CD14-positive monocyte (primary cell): ENCODE data around the gene UQCC5. TPM values are rescaled to one million over a fixed set of nuclear protein-coding genes. Genes with fewer than 3 reads are reported as not detected.

Source experiments
- DNase-seq, 3 donors: peaks; one replicate each; pipeline ENCODE4 v3.0.0-alpha.2; 2011 to 2022
- H2AFZ ChIP-seq: 2 replicates; pipeline ENCODE4 v1.6.0; 2012; ENCODE audit warnings: mild to moderate bottlenecking, low read depth, low read length, inconsistent platforms; ENCODE audit not compliant: insufficient read depth, poor library complexity, severe bottlenecking
- H3K27ac ChIP-seq, 2 donors: 1 replicate in 1 of 2; 2 replicates in 1 of 2; pipeline ENCODE4 v1.5.1; 2012 to 2013; ENCODE audit warnings: low read length in 2 of 2, control low read depth in 1 of 2, inconsistent platforms in 1 of 2, low read depth in 1 of 2, mild to moderate bottlenecking in 1 of 2
- H3K27me3 ChIP-seq, 2 donors: one replicate each; pipeline versions ENCODE4 v1.6.0 to v1.6.1; 2011 to 2013; ENCODE audit warnings: low read length in 2 of 2; ENCODE audit not compliant: control insufficient read depth in 2 of 2, insufficient read depth in 2 of 2
- H3K36me3 ChIP-seq, 2 donors: replicated peaks in 1 of 2; 1 replicate in 1 of 2; 2 replicates in 1 of 2; pipeline versions ENCODE4 v1.5.1 to v1.6.1; 2012 to 2013; ENCODE audit warnings: low read length in 2 of 2, control low read depth in 1 of 2, inconsistent platforms in 1 of 2, mild to moderate bottlenecking in 1 of 2; ENCODE audit not compliant: insufficient read depth in 2 of 2, control insufficient read depth in 1 of 2
- H3K4me1 ChIP-seq, 2 donors: 1 replicate in 1 of 2; 2 replicates in 1 of 2; pipeline versions ENCODE4 v1.5.1 to v1.6.1; 2012 to 2013; ENCODE audit warnings: low read length in 2 of 2, control low read depth in 1 of 2, inconsistent platforms in 1 of 2, mild to moderate bottlenecking in 1 of 2, moderate library complexity in 1 of 2; ENCODE audit not compliant: insufficient read depth in 2 of 2, control insufficient read depth in 1 of 2
- H3K4me2 ChIP-seq: replicated peaks from 2 replicates; pipeline ENCODE3; 2012; ENCODE audit warnings: low read length, moderate library complexity, mild to moderate bottlenecking; ENCODE audit not compliant: poor library complexity, severe bottlenecking; ENCODE audit errors: extremely low read depth
- H3K4me3 ChIP-seq, 3 experiments: fragments of 200-600 bp in 1 of 3; sonication (generic) in 1 of 3; replicated peaks in 1 of 3; 1 replicate in 2 of 3; 2 replicates in 1 of 3; pipeline ENCODE4 v1.5.1; 2011 to 2013; ENCODE audit warnings: low read length in 3 of 3, mild to moderate bottlenecking in 3 of 3, control low read depth in 2 of 3, low read depth in 2 of 3, inconsistent platforms in 1 of 3, moderate library complexity in 1 of 3
- H3K79me2 ChIP-seq: 2 replicates; pipeline ENCODE4 v1.6.0; 2012; ENCODE audit warnings: mild to moderate bottlenecking, control low read depth, inconsistent platforms, low read length, moderate library complexity; ENCODE audit not compliant: insufficient read depth
- H3K9ac ChIP-seq: 2 replicates; pipeline ENCODE4 v1.6.0; 2017; ENCODE audit warnings: low read length, mild to moderate bottlenecking; ENCODE audit not compliant: insufficient read depth, poor library complexity, severe bottlenecking
- H3K9me3 ChIP-seq, 2 donors: replicated peaks in 1 of 2; 1 replicate in 1 of 2; 2 replicates in 1 of 2; pipeline versions ENCODE4 v1.5.1 to v1.6.1; 2012 to 2013; ENCODE audit warnings: low read length in 2 of 2, control low read depth in 1 of 2; ENCODE audit not compliant: control insufficient read depth in 1 of 2, insufficient read depth in 1 of 2
- H4K20me1 ChIP-seq: 2 replicates; pipeline ENCODE4 v1.6.0; 2012; ENCODE audit warnings: mild to moderate bottlenecking, low read length, control low read depth, moderate library complexity; ENCODE audit not compliant: insufficient read depth
- H3K27ac Mint-ChIP-seq, 7 donors: one replicate each; pipeline ENCODE4 v1.8.0; 2020; ENCODE audit warnings: mild to moderate bottlenecking in 7 of 7, mixed read lengths in 7 of 7, moderate library complexity in 6 of 7, inconsistent platforms in 2 of 7
- H3K27me3 Mint-ChIP-seq, 3 donors: one replicate each; pipeline ENCODE4 v1.8.0; 2021 to 2022; ENCODE audit warnings: low read depth in 3 of 3, mild to moderate bottlenecking in 3 of 3, mixed read lengths in 3 of 3, moderate library complexity in 3 of 3, inconsistent platforms in 1 of 3
- H3K36me3 Mint-ChIP-seq, 2 donors: one replicate each; pipeline ENCODE4 v1.8.0; 2020; ENCODE audit warnings: mixed read lengths in 2 of 2, inconsistent platforms in 1 of 2, mild to moderate bottlenecking in 1 of 2
- H3K4me1 Mint-ChIP-seq: one replicate; pipeline ENCODE4 v1.8.0; 2020; ENCODE audit warnings: mild to moderate bottlenecking, mixed read lengths
- H3K4me3 Mint-ChIP-seq, 2 donors: one replicate each; pipeline ENCODE4 v1.8.0; 2020; ENCODE audit warnings: mild to moderate bottlenecking in 2 of 2, mixed read lengths in 2 of 2, moderate library complexity in 1 of 2
- H3K9me3 Mint-ChIP-seq, 7 donors: one replicate each; pipeline ENCODE4 v1.8.0; 2020 to 2022; ENCODE audit warnings: mixed read lengths in 7 of 7, mild to moderate bottlenecking in 6 of 7, moderate library complexity in 6 of 7, inconsistent platforms in 2 of 7
- CTCF ChIP-seq: fragments of 200-600 bp; IDR thresholded peaks from one replicate; pipeline ENCODE4 v1.8.0; 2022; ENCODE audit warnings: antibody characterized with exemption, mild to moderate bottlenecking
- WGBS: methylation state at CpG from one replicate; pipeline ENCODE4 v1.1.5; 2013; ENCODE audit warnings: missing lambda C conversion rate; ENCODE audit not compliant: insufficient coverage; 5-methylcytosine and 5-hydroxymethylcytosine counted together
- intact Hi-C, 2 donors: fragments of 100-400 bp; cut with micrococcal nuclease; formaldehyde crosslinking; loops; one replicate each; pipeline versions ENCODE4 v1.15.0 to v1.15.1; 2023
- polyA plus RNA-seq, 3 donors: library from polyadenylated mRNA; depleted of rRNA in 1 of 3; unstranded in 2 of 3; stranded (reverse) in 1 of 3; fragments of 300-500 nt in 2 of 3; fragments of >200 nt in 1 of 3; fragmentation: Illumina TruSeq in 2 of 3; gene quantifications; 1 replicate in 2 of 3; 2 replicates in 1 of 3; pipeline ENCODE4 v1.2.3, GENCODE V29; 2012 to 2021

Gene UQCC5
- polyA plus RNA-seq, 3 donors, result 1.4 to 52.1 (median 43.3) TPM

- Histone ChIP-seq H3K9me3 (no peaks in the 10 kb centered on the region), H3K79me2 (peaks cover 68% of the 10 kb centered on the region), H3K27ac (peak overlapping the region in 1 of 2 donors; percentile 26), H4K20me1 (peaks cover 37% of the 10 kb centered on the region), H3K27me3 (peaks cover 0 to 4% of the 10 kb centered on the region in 2 donors), H3K4me1 (peaks cover 60 to 82% of the 10 kb centered on the region in 2 donors), H2AFZ (no peak overlapping the region), H3K9ac (no peak overlapping the region), H3K36me3 (peaks cover 7 to 10% of the 10 kb centered on the region in 2 donors), H3K4me2 (peak overlapping the region; percentile 85), H3K4me3 (peak overlapping the region in 1 of 3 experiments; percentile 85)
- Mint-ChIP-seq H3K4me1 (peaks cover 58% of the 10 kb centered on the region), H3K27me3 (peaks cover 4 to 17% (median 15%) of the 10 kb centered on the region in 3 donors), H3K27ac (peak overlapping the region in 2 of 7 donors; percentile 14 to 93), H3K4me3 (peak overlapping the region; percentile 68 to 79), H3K9me3 (no peaks in the 10 kb centered on the region), H3K36me3 (peaks cover 5 to 10% of the 10 kb centered on the region in 2 donors)
- DNase-seq, result peak in 1 of 3 donors; percentile 2
- WGBS, result 88% methylated on average over 8 of the region's 19 CpGs
- no peak for TF ChIP-seq CTCF
- intact Hi-C loops, result loop anchor here in 1 of 2 donors (5.0 to 10.0 kb wide), 3 partner anchors 78 to 1151 kb away; partner anchors contain the start of genes GNL3, MANF, NISCH and PBRM1
These were observed 844 bp upstream of the UQCC5 start for GRCh38 chr3:52535411-52536111.

- DNase-seq, result no peak
- Histone ChIP-seq H3K9ac (no peak overlapping the region), H4K20me1 (peaks cover 42% of the 10 kb centered on the region), H2AFZ (no peak overlapping the region), H3K27ac (peak overlapping the region in 1 of 2 donors; percentile 26), H3K79me2 (peaks cover 68% of the 10 kb centered on the region), H3K4me2 (peak overlapping the region; percentile 85), H3K4me1 (peaks cover 60 to 81% of the 10 kb centered on the region in 2 donors), H3K4me3 (peak overlapping the region in 2 of 3 experiments; percentile 11 to 85), H3K27me3 (peaks cover 0 to 4% of the 10 kb centered on the region in 2 donors), H3K36me3 (peaks cover 11 to 14% of the 10 kb centered on the region in 2 donors), H3K9me3 (no peaks in the 10 kb centered on the region)
- peaks cover 4 to 17% (median 15%) of the 10 kb centered on the region in 3 donors for H3K27me3 Mint-ChIP-seq
- H3K36me3 Mint-ChIP-seq, result peaks cover 10 to 14% of the 10 kb centered on the region in 2 donors
- H3K27ac Mint-ChIP-seq, result peak overlapping the region in 3 of 7 donors; percentile 81 to 93 (median 85)
- no peak for TF ChIP-seq CTCF
- intact Hi-C loops, result loop anchor here in 1 of 2 donors (5.0 to 10.0 kb wide), 3 partner anchors 79 to 1151 kb away; partner anchors contain the start of genes GNL3, MANF, NISCH and PBRM1
- WGBS, result 3% methylated on average over 6 of the region's 9 CpGs
- peaks cover 58% of the 10 kb centered on the region for H3K4me1 Mint-ChIP-seq
- H3K4me3 Mint-ChIP-seq, result peak overlapping the region; percentile 68 to 79
- no peaks in the 10 kb centered on the region for H3K9me3 Mint-ChIP-seq
These were observed 365 bp upstream of the UQCC5 start for GRCh38 chr3:52536112-52536368.
